HG03175 (cell line): ENCODE results near the gene ZFP90.
A peak's percentile ranks its signal among the peaks of the same experiment; 100 is the strongest.
"Not testable (repeated sequence)": the region's sequence is repeated elsewhere in the genome, so short reads cannot be mapped to it uniquely, and the experiment has no call there.

ENCODE experiments used
- ATAC-seq: cut with Tn5 transposase; IDR thresholded peaks from one replicate; pipeline ENCODE4 v1.9.1; 2021; ENCODE audit warnings: mild to moderate bottlenecking, moderate library complexity; ENCODE audit not compliant: unreplicated experiment

The ZFP90 gene

DNA sequence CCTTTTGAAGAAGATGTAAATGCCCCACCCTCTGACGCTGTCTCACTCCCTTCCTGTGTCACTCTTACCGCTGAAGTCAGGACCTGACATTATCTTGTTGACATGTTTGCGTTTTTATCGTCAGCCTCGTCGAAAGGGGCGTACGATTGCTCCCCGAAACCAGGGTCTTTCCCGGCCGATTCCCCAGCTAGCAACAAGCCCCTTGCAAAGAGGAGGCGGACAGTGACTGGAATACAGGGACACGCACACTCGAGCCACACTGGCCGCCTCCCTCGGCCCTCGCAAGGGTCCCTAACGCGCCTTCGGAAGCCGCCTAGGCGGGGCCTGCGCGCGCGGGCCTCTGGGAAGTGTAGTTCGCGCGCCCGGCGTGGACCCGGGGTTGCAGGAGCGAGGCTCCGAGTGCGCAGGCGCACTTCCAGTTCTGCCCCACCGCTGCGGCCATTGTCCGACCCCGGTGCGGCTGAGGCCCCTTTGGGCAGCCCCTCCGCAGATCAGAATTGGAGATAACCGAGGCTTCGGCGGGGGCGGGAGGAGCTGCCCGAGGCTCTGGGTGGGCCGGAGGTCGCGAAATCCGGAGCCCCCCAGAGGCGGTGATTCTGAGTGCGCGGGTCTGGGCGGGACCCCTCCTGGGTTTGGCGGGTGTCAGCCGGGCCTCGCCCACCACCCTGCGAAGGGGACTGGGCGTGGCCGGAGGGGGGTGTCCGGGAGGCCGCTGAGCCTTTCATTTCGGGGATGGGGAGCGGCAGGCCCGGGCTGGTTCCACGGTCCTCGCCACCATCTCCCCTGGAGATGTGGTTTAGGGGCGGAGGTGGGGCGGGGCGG lies at the start of gene ZFP90:
TSS of gene ZFP90 (plus strand) at position 412 of the 822 bp plus-strand sequence. CDS start 502 bp downstream, outside the sequence.
- peak; percentile 88 for ATAC-seq

DNA sequence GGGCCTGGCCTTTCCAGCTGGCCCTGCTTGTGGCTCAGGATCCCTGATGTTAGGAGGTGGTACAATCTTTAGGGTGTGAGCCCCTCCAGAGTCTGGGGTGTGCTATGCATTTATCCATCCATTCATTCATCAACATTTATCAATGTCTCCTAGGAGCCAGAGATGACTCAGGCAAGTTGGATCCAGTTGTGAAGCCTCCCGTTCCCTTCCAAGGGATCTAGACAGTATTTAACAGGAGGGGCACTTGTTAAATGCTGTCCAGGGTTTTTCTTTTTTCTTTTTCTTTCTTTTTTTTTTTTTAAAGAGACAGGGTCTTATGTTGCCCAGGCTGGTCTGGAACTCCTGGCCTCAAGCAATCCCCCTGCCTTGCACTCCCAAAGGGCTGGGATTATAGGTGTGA lies 48.7 kb upstream of the ZFP90 start:
- ATAC-seq = no peak

DNA sequence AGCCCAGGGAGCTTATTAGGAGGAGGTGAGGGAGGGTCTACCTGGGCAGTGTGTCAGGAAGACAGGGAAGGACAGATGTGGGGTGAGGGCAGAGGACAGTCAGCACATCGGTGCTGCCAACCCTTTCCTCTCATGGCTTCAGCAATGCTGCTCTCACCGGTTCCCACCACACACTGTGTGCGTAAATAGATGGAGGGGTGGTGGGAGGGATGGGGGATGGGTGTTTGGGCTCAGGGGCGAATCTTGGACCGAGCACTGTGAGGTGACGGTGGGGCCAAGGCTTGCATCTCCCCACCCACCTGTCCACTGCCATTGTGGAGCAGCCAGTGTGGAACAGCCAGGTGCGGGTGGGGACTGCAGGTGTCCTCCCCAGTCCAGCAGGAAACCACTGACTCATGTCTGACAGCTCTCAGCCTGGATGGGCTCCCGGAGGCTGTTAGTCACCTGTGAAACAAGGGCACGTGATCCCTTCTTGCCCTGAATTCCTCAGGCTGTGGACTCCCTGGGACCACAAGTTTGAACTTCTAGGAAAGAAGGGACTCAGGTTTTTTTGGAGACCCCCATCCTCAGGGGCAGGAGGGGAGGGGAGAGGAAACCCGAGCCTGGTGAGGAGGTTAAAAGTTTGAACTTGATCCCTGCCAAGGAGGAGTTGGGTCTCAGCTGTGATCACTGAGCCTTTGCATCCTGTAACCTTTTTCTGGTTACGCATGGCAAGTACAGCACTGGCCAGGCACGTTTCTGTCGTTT lies 48.1 kb upstream of the ZFP90 start:
- ATAC-seq = no peak

DNA sequence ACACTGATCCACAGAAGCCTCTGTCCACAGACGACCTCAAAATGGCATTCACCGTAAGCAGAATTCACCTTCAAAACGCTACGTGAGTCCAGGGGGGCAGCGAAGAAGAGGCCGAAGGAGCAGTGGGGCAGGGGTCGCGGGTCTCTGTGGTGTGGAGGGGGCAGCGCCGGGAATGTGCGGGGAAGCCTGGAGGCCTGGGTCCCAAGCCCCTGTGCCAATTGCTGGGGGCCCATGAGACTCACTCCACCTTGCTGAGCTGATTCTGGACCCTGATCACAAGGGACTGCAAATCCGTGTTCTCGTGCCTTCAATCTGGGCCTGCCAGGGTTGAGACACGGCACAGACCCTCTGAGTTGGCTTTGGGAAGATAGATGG lies 47.5 kb upstream of the ZFP90 start:
- no peak for ATAC-seq

DNA sequence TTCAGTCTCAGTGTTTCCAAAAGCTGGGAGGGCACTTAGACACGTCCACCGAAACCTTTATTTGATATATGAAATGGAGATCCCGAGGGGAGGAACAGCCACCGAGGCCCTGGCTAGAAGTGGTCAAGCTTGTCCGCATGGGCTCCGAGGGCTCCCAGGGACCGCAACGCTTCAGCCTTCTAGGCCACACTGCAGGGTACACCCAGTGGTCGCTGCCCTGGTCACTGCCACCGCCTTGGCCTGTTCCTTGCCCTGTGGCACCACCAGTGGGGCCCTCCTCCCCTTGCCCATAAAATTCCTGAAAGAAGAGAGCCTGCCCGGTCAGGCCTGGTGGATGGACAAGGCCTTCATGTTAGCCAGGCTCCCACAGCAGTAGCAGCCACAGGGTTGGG lies 46.9 kb upstream of the ZFP90 start:
- no peak for ATAC-seq

DNA sequence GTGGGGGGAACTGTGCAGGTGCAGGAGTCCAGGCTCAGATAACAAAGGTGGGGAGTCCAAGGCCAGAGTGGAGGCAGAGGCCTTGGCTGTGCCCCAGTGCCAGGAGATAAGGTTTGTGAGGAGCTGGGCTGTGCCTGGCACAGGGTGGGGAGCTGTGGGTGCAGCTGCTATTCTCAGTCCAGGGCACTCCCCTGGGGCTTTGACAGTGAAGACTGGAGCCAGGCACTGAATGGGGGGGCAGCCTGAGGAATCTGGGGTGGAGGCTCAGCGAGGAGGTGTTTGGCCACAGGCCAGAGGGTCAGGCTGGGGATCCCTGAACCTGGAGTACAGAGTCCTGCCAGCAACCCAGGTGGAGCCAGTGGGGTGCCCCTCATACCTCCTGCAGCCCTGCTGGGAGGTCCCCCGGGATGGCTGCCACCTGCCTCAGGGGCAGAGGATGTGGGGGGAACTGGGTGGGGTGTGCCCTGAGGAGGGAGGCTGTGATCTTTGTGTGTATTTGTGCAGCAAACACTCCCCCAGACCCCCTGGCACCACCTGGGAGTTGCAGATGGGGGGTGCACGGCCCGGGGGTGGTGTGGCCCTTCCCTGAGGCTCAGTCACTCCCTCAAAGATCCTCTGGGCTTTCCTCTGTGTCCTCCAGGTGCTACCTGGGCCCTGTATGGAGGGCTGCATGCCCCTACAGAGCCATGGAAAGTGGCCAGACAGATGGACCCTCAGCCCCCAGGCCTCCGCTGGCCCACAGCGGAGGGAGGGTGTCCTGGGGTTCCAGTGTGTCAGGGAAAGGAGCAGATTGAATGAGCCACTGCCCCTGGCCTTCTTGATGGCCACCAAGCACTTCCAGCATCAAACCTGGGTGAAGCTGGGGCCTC lies 46.3 kb upstream of the ZFP90 start:
- no peak for ATAC-seq

DNA sequence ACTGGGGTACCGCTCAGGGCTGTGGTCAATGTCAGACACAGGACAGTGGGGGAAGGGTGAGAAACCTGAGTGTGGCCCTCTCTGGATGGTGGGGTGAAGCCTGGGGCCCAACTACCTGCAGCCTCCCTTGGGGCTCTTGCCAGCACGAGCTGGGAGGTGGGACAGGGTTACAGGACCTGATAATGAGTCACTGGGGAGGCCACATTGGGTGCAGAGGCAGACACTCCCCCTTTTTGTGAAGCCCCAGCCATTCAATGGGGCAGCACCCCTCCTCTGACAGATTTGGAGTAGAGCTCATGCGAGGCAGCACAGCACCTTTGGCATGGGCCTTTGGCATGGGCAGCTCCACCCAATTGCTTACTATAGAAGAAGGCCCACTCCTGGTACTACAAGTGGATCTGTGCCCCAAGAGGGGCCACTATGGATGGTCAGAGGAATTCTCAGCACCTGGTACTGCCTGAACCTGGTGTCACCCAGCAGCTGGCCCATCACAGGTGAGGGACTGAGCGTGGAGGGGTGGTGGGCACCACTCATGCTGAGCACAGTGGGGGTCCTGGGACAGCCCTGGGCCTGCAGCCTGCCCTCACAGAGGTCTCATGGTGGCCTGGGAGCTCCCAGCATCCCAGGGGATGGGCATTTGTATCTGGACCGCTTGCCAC lies 45.5 kb upstream of the ZFP90 start:
- ATAC-seq = no peak

DNA sequence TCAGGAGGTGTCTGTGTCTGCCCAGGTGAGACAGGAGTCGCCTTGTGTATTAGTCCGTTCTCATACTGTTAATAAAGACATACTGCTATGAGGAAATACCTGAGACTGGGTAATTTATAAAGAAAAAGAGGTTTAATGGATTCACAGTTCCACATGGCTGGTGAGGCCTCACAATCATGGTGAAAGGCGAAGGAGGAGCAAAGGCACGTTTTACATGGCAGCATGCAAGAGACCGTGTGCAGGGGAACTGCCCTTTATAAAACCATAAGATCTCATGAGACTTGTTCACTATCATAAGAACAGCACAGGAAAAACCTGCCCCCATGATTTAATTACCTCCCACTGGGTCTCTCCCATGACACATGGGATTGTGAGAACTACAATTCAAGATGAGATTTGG lies 44.8 kb upstream of the ZFP90 start:
- ATAC-seq = not testable (repeated sequence)

DNA sequence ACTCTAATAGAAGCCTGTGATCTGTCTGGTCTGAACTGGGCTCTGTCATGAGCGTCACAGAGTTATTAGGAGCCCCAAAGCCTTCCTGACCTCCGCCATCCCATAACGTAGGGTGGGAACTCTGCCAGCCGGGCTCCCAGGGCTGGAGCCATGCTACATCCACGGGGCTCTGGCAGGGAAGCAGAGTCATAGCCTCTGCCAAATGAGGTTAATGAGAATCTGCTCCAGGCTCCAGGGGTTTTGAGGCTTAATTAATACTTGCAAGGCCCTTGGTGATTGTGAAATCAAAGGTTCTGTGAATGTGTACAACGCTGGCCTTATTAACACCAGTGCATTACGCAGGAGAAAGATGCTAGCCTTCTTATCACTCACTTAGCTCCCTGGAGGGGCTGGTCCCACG lies 42.4 kb upstream of the ZFP90 start:
- ATAC-seq = no peak

DNA sequence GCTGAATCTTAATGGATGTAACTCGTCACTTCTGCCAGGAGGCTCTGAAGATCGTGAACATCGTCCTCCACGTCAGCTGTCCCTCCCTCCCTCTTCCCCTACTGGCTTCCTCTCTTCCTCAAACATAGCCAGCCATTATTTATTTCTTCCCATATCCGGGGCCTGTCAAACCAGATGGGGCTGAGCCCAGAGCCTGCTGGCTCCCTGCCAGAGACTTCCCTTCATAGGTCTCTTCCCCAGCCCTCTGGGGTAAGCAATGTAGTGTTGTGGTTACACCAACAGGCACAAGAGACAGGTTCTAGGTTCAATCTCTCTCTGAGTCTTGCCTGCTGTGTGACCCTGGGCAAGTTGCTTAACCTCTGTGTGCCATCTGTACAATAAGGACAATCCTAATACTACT lies 40.1 kb upstream of the ZFP90 start:
- ATAC-seq = no peak

DNA sequence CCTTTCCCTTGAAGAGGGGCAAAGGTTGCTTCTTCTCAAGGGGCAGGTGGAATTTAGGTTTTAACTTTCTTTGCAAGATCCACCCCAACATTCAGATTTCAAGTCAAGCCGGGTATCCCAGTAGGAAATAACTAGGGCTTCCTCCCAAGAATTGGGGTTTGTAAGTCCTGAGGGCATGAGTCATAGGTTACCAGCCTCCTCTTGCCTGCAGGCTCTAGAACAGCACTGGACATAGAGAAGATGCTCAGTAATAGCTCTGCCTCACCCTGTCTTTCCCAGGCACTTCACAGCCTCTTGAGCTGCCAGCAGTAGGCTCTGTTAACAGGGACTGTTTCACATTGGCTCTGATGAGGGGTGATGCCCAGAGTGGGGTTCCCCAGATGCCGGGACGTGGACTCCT lies 35.8 kb upstream of the ZFP90 start:
- no peak for ATAC-seq

DNA sequence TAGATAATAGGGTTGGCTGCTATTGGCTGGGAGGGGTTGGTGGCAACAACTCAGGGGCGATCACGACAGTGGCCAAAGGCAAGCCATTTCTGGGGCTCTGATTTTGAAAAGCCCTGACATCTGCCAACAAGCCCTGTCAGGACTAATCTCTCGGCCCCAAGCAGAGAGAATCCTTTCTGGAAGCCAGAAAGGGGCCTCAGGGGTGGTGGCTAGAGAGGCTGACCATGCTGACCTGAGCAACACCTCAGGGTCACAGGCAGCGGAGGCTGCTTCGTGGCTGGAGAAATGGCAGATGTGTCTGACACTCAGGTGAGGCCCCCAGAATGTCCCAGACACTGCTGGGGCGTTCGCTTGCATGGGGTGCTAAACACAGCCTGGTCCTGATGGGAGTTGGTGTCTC lies 35.0 kb upstream of the ZFP90 start:
- no peak for ATAC-seq

DNA sequence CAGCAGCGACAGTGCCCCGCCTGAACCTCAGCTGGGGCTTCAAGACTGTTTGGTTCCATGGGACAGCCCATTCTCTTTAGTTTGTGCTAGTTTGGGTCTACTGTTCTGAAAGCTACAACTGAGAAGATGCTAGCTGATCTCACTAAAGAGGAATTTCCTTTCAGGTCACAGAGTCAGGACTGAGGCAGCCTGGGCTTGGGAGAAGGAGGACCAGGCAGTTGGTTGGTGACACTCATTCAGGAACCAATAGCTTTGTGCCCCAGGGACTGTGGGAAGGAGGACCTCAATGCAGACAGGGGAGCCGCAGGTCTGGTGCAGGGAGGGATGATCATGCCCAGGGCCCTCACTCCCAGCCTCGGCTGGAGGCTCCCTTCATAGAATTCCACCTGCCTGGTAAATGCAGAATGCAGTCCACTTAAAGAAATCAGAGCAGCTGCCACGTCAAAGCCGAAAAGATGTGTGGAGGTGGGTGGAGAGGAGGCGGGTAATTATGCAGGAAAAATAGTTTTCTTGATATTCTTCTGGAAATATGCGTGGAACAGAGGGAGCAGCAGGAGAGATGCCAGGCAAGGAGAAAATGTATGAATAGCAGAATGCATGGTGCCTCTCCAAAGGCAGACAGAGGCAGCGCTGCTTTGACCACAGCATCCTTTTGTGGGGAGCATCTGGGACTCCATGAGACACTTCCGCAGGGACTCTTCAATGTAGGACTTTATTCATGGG lies 32.6 kb upstream of the ZFP90 start:
- no peak for ATAC-seq

DNA sequence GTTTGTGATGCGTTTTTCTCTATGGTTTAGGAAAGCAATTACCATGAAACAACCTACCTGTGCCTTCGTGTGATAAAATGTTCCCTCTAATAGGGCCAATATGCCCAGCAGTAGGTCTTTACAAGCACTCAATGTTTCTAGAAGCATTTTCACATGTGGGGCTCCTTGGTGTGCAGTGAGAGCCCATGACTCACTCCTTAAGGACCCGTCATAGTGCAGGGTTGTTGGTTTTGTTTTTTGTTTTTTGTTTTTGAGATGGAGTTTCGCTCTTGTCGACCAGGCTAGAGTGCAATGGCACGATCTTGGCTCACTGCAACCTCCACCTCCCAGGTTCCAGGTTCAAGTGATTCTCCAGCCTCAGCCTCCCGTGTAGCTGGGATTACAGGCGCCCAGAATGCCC lies 31.1 kb upstream of the ZFP90 start:
- no peak for ATAC-seq

DNA sequence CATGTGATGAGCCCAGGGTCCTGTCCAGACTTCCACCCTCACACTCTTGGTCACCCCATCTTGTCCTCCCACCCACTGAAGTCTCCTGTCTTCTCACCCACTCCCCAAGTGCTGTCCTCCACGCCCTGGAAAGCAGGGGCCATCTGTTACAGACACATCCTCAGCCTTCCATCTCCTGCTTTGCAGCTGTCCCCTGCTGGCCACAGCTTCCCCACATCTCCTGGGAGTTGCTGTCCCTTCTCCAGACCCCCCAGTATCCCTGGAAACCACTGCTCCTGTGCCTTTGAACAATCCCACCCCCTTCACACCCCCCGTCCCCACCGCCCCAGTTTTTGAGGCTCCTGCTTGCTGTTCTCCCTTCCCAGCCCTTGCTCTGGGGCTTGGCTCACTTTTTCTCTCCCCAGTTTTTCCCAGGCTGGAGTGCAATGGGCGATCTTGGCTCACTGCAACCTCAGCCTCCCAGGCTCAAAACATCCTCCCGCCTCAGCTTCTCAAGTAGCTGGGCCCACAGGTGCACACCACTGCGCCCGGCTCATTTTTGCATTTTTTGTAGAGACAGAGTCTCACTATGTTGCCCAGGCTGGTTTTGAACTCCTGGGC lies 30.4 kb upstream of the ZFP90 start:
- ATAC-seq = no peak

DNA sequence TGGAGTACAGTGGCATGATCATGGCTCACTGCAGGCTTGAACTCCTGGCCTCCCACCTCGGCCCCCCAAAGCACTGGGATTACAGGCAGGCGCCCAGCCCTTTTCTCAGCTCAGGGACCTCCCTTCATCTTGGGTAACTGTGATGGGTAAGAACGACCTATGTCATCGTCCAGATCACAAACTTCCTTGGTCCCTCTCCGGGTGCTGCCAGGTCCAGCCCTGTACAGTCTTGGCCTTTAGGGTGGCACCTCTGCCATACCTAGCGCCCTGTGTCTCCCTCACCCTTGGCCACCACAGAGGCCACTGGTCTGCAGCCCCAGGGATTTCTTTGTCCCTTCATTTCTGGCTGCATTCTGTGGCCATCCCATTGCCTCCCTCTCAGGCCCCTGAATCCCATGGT lies 29.7 kb upstream of the ZFP90 start:
- no peak for ATAC-seq

DNA sequence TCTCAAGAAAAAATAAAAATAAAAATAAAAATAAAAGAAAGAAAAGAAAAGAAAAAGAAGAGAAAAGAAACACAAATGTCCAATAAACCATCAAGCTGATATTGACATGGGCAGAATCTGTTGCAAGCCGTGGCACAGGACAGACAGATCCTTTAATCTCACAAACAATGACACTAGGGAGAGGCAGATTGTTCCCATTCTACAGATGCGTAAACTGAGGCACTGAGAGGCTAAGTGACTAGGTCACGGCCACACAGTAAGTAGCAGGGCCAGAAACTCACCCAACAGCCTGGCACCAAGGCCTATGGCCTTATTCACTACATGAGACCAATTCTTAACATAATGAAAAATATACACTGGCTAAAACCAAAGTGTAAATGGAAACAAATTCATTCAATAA lies 28.3 kb upstream of the ZFP90 start:
- no peak for ATAC-seq

DNA sequence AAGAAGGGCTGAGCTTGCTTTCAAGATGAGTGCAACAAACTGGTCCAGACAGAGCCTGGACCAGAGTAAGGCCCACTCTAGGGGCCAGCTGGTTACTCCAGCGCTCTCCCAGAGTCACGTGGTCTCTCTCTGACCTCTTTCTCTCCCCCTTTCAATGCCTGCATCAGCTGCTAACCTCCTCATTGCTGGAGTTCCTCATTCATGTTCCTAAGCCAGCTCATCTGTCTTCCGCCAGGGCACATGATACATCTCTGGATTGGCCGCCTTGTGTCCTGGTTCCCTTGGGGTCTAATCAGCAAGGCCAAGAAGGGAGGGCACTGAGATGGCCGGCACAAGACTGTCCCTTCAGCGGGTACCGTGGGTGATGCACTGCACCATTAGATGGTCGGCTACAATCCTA lies 26.9 kb upstream of the ZFP90 start:
- no peak for ATAC-seq

DNA sequence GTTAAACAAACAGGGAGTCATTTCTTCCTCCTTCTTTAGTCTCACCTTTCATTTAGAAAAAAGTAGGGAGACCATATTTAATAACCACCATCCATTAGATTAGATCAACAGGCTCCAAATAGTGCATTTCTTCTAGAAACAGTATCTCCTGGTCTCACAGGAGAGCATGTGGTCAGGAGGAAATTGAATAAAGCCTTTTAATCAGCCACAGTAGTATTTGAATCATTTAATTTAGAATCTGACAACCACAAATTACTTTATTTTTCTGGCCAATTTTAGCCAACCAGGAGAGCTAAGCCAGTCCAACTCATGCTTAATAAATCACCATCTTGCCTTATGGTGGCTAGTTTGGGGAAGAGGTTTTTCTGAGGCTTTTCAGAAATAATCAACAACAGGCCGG lies 26.3 kb upstream of the ZFP90 start:
- no peak for ATAC-seq

DNA sequence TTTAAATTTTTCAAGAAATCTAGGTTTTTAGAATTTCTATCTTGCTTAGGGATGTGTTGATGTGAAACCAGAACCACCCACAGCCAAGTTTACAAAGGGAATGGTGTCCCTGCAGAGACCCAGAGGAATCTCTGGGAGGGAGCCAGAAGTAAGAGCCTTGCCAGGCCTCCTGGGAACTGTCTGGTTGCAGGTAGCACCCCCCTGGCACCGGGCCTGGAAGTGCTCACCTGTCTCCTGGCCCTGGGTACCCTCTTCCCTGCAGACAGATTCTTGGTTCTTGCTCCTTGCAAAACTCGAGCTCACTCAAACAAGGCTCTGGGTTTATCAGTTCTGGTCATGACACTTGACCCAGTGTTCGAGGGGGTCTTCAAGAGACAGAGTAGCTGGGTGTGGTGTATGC lies 24.6 kb upstream of the ZFP90 start:
- ATAC-seq = no peak
